Panc1 (cell line): ENCODE measurements around the gene AKAP1.

Experiments used
- CTCF ChIP-seq: fragments of 450-650 bp; IDR thresholded peaks from 2 replicates; pipeline ENCODE4 v1.5.1; 2017; ENCODE audit warnings: mild to moderate bottlenecking
- POLR2AphosphoS5 ChIP-seq: IDR thresholded peaks from 2 replicates; pipeline ENCODE4 v1.6.1; 2012; ENCODE audit warnings: mild to moderate bottlenecking, low read depth, low read length, moderate library complexity
- TCF7L2 ChIP-seq: IDR thresholded peaks from 2 replicates; pipeline ENCODE4 v1.6.1; 2011; ENCODE audit warnings: mild to moderate bottlenecking, low read depth, low read length, inconsistent platforms
- TF ChIP-seq, protein P1 (sequence below), 2 experiments: IDR thresholded peaks; 2 replicates each; pipeline ENCODE4 v1.6.1; 2011 to 2012; ENCODE audit warnings: low read depth in 2 of 2, control low read depth in 1 of 2, low read length in 1 of 2, mild to moderate bottlenecking in 1 of 2, moderate library complexity in 1 of 2; ENCODE audit not compliant: insufficient read depth in 1 of 2

- TF ChIP-seq, protein P1, sequence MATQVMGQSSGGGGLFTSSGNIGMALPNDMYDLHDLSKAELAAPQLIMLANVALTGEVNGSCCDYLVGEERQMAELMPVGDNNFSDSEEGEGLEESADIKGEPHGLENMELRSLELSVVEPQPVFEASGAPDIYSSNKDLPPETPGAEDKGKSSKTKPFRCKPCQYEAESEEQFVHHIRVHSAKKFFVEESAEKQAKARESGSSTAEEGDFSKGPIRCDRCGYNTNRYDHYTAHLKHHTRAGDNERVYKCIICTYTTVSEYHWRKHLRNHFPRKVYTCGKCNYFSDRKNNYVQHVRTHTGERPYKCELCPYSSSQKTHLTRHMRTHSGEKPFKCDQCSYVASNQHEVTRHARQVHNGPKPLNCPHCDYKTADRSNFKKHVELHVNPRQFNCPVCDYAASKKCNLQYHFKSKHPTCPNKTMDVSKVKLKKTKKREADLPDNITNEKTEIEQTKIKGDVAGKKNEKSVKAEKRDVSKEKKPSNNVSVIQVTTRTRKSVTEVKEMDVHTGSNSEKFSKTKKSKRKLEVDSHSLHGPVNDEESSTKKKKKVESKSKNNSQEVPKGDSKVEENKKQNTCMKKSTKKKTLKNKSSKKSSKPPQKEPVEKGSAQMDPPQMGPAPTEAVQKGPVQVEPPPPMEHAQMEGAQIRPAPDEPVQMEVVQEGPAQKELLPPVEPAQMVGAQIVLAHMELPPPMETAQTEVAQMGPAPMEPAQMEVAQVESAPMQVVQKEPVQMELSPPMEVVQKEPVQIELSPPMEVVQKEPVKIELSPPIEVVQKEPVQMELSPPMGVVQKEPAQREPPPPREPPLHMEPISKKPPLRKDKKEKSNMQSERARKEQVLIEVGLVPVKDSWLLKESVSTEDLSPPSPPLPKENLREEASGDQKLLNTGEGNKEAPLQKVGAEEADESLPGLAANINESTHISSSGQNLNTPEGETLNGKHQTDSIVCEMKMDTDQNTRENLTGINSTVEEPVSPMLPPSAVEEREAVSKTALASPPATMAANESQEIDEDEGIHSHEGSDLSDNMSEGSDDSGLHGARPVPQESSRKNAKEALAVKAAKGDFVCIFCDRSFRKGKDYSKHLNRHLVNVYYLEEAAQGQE (IDR thresholded peaks at IDR 0.05; ENCODE audit: insufficient read depth in 1 of 2, low read depth in 2 of 2, low read length in 1 of 2), result no peak
- TF ChIP-seq CTCF (no peak), POLR2AphosphoS5 (no peak), TCF7L2 (no peak)
These were observed 11.4 kb upstream of the AKAP1 start for GRCh38 chr17:57073626-57074025.
